Left colon (tissue), 2 donors: ENCODE measurements around the gene CCN6. TPM values are rescaled to one million over a fixed set of nuclear protein-coding genes. Genes with fewer than 3 reads are reported as not detected.
"Not testable (repeated sequence)": the region's sequence is repeated elsewhere in the genome, so short reads cannot be mapped to it uniquely, and the experiment has no call there.

Source experiments
- ATAC-seq: fragments of 200-7000 bp; cut with Tn5 transposase; one replicate; pipeline ENCODE4 v1.9.1; 2020; ENCODE audit warnings: mild to moderate bottlenecking, moderate library complexity
- DNase-seq, 2 donors: peaks; one replicate each; pipeline ENCODE4 v3.0.0-alpha.2; 2020
- intact Hi-C, 2 donors: fragments of 100-400 bp; cut with DNase I in 1 of 2; cut with micrococcal nuclease in 1 of 2; formaldehyde crosslinking; loops; one replicate each; pipeline versions ENCODE4 v1.11.2 to v1.14.0; 2022; cut with DNase I, micrococcal nuclease
- total RNA-seq, 2 donors: library from RNA; stranded (reverse); fragmentation: NEBNext Ultra II Directional; extraction: Animal tissue kit (Norgen Biotek cat#: 25700); gene quantifications; one replicate each; pipeline ENCODE4 v1.2.1, GENCODE V29; 2021
- donor health status: DM: no; HTN: no; CAD: no.
- donor health status: DM: yes; HTN: yes; CAD: no.

Gene CCN6
- total RNA-seq, 2 donors from 2014 or later = not detected

- intact Hi-C loops = no loop called here
- DNase-seq (no peak), ATAC-seq (no peak)
These were observed 34.0 kb downstream of the CCN6 start for GRCh38 chr6:112087916-112088315.

- DNase-seq (no peak), ATAC-seq (no peak)
- intact Hi-C loops = no loop called here
These were observed 43.0 kb downstream of the CCN6 start for GRCh38 chr6:112096901-112097300.

GRCh38 chr6:112100561-112100960, 46.7 kb downstream of the CCN6 start:
- intact Hi-C loops = no loop called here
- ATAC-seq = no peak
- no peak for DNase-seq

GRCh38 chr6:112106026-112106425, 52.1 kb downstream of the CCN6 start:
- intact Hi-C loops, DNase-seq, ATAC-seq: not testable (repeated sequence)

GRCh38 chr6:112106562-112106961, 52.7 kb downstream of the CCN6 start:
- intact Hi-C loops = no loop called here
- DNase-seq (no peak), ATAC-seq (no peak)

- ATAC-seq = no peak
- no peak for DNase-seq
- intact Hi-C loops = no loop called here
These were observed 55.4 kb downstream of the CCN6 start for GRCh38 chr6:112109262-112109661.

- intact Hi-C loops = no loop called here
- DNase-seq (no peak), ATAC-seq (no peak)
These were observed 59.5 kb downstream of the CCN6 start for GRCh38 chr6:112113431-112113830.

GRCh38 chr6:112113918-112114317, 60.0 kb downstream of the CCN6 start:
- DNase-seq (no peak), ATAC-seq (no peak)
- intact Hi-C loops = no loop called here

GRCh38 chr6:112114577-112115223, 60.8 kb downstream of the CCN6 start:
- intact Hi-C loops = no loop called here
- no peak for ATAC-seq
- no peak for DNase-seq

- DNase-seq (no peak), ATAC-seq (no peak)
- intact Hi-C loops = no loop called here
These were observed 62.3 kb downstream of the CCN6 start for GRCh38 chr6:112116221-112116620.

- no peak for ATAC-seq
- intact Hi-C loops = no loop called here
- DNase-seq = no peak
These were observed 63.6 kb downstream of the CCN6 start for GRCh38 chr6:112117554-112117953.

GRCh38 chr6:112118034-112118433, 64.1 kb downstream of the CCN6 start:
- ATAC-seq = no peak
- intact Hi-C loops = no loop called here
- DNase-seq = no peak

Other genes starting within 250 kb of the CCN6 start
- 10 to 100 TPM; 16.0 to 23.8 TPM for gene FYN, start 180.7 kb upstream of the CCN6 start, total RNA-seq
- 1 to 10 TPM; 8.7 to 9.1 TPM for gene TUBE1, start 33.4 kb downstream of the CCN6 start, total RNA-seq
- gene FAM229B, start 33.5 kb downstream of the CCN6 start, total RNA-seq = 1 to 10 TPM in 1 of 2 donors, under 1 TPM in 1; 0.49 to 3.3 TPM
- 10 to 100 TPM; 12.4 to 31.8 TPM for gene LAMA4, start 200.5 kb downstream of the CCN6 start, total RNA-seq